Measurements from ENCODE around the gene AKR1C3.
"Not testable (repeated sequence)": the region's sequence is repeated elsewhere in the genome, so short reads cannot be mapped to it uniquely, and the experiment has no call there.

DNA sequence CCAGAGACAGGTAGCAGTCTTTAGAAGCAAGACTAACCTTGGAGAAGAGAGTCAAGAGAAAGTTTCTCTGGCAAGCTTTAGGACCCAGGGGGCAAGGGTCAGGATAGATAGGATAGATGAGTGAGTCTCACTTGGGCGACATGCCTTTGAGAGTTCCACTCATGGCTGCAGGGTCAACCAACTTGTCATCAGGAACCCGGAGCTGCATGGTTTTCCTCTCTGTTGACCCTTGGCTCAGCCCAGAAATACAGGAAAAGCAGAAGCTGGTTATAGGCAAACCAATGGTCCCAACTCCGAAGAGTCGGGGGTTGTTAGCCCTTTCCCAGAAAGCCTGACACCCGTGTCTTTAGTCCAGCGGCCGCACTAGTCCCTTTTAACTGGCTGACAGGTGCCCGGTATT lies 34.9 kb upstream of the AKR1C3 start:
- TF ChIP-seq POLR2A (IDR thresholded peaks at IDR 0.05; ENCODE audit: extremely low read depth, insufficient read length) = not testable (repeated sequence)
- TF ChIP-seq, protein P1, sequence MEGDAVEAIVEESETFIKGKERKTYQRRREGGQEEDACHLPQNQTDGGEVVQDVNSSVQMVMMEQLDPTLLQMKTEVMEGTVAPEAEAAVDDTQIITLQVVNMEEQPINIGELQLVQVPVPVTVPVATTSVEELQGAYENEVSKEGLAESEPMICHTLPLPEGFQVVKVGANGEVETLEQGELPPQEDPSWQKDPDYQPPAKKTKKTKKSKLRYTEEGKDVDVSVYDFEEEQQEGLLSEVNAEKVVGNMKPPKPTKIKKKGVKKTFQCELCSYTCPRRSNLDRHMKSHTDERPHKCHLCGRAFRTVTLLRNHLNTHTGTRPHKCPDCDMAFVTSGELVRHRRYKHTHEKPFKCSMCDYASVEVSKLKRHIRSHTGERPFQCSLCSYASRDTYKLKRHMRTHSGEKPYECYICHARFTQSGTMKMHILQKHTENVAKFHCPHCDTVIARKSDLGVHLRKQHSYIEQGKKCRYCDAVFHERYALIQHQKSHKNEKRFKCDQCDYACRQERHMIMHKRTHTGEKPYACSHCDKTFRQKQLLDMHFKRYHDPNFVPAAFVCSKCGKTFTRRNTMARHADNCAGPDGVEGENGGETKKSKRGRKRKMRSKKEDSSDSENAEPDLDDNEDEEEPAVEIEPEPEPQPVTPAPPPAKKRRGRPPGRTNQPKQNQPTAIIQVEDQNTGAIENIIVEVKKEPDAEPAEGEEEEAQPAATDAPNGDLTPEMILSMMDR (IDR thresholded peaks at IDR 0.05; ENCODE audit: low read depth, low read length) = not testable (repeated sequence)

Measured in NB4 (cell line).